H9 (cell line): Measurements from ENCODE around the gene CCR8. TPM values are rescaled to one million over a fixed set of nuclear protein-coding genes. Genes with fewer than 3 reads are reported as not detected.

Experiments used
- DNase-seq: peaks from one replicate; pipeline ENCODE4 v3.0.0-alpha.2; 2017
- H2AFZ ChIP-seq: one replicate; pipeline ENCODE4 v1.6.1; 2013; ENCODE audit warnings: mild to moderate bottlenecking, low read length, control low read depth, moderate library complexity
- H2AK5ac ChIP-seq: 2 replicates; pipeline ENCODE4 v1.6.1; 2013; ENCODE audit warnings: low read length, control low read depth, mixed read lengths; ENCODE audit not compliant: insufficient read length
- H2BK120ac ChIP-seq: one replicate; pipeline ENCODE4 v1.6.1; 2013; ENCODE audit warnings: low read depth, mild to moderate bottlenecking, low read length, control low read depth, inconsistent platforms; ENCODE audit not compliant: poor library complexity, severe bottlenecking
- H2BK12ac ChIP-seq: 2 replicates; pipeline ENCODE4 v1.6.1; 2013; ENCODE audit warnings: low read length, control low read depth, mixed read lengths, low read depth; ENCODE audit not compliant: insufficient read length
- H2BK15ac ChIP-seq: 2 replicates; pipeline ENCODE4 v1.6.1; 2013; ENCODE audit warnings: low read depth, low read length, control low read depth
- H2BK20ac ChIP-seq: one replicate; pipeline ENCODE4 v1.6.1; 2013; ENCODE audit warnings: low read depth, mild to moderate bottlenecking, low read length, control low read depth, inconsistent platforms; ENCODE audit not compliant: poor library complexity, severe bottlenecking
- H2BK5ac ChIP-seq: 2 replicates; pipeline ENCODE4 v1.6.1; 2013; ENCODE audit warnings: low read length, control low read depth, mixed read lengths; ENCODE audit not compliant: insufficient read length
- H3K14ac ChIP-seq: 2 replicates; pipeline ENCODE4 v1.6.1; 2013; ENCODE audit warnings: low read length, control low read depth; ENCODE audit not compliant: insufficient read depth
- H3K18ac ChIP-seq: 2 replicates; pipeline ENCODE4 v1.6.1; 2013; ENCODE audit warnings: low read depth, mild to moderate bottlenecking, mixed read lengths, low read length, control low read depth; ENCODE audit not compliant: insufficient read length
- H3K23ac ChIP-seq: 2 replicates; pipeline ENCODE4 v1.6.1; 2013; ENCODE audit warnings: low read length, control low read depth, mixed read lengths, low read depth; ENCODE audit not compliant: insufficient read length
- H3K23me2 ChIP-seq: 2 replicates; pipeline ENCODE4 v1.6.1; 2013; ENCODE audit warnings: low read depth, mild to moderate bottlenecking, mixed read lengths, low read length, control low read depth; ENCODE audit not compliant: insufficient read length, poor library complexity, severe bottlenecking
- H3K27ac ChIP-seq: 2 replicates; pipeline ENCODE4 v1.5.1; 2013; ENCODE audit warnings: low read length, control low read depth, mixed read lengths, low read depth; ENCODE audit not compliant: insufficient read length
- H3K27me3 ChIP-seq: 2 replicates; pipeline ENCODE4 v1.6.1; 2013; ENCODE audit warnings: low read length, control low read depth, inconsistent platforms; ENCODE audit not compliant: insufficient read depth
- H3K4ac ChIP-seq: 2 replicates; pipeline ENCODE4 v1.6.1; 2013; ENCODE audit warnings: low read depth, mild to moderate bottlenecking, control low read depth, inconsistent platforms, low read length, moderate library complexity
- H3K4me1 ChIP-seq: 2 replicates; pipeline ENCODE4 v1.6.1; 2013; ENCODE audit warnings: low read length, control low read depth, inconsistent platforms; ENCODE audit not compliant: insufficient read depth
- H3K4me2 ChIP-seq: 2 replicates; pipeline ENCODE4 v1.6.1; 2013; ENCODE audit warnings: low read length, control low read depth, mixed read lengths; ENCODE audit not compliant: insufficient read length, insufficient read depth
- H3K56ac ChIP-seq: 2 replicates; pipeline ENCODE4 v1.6.1; 2013; ENCODE audit warnings: low read depth, mild to moderate bottlenecking, mixed read lengths, low read length, control low read depth; ENCODE audit not compliant: insufficient read length
- H3K79me1 ChIP-seq: 2 replicates; pipeline ENCODE4 v1.6.1; 2013; ENCODE audit warnings: low read depth, mild to moderate bottlenecking, moderate library complexity, low read length, control low read depth, inconsistent platforms; ENCODE audit not compliant: insufficient read depth, poor library complexity, severe bottlenecking
- H3K79me2 ChIP-seq: 2 replicates; pipeline ENCODE4 v1.6.1; 2013; ENCODE audit warnings: low read length, control low read depth, inconsistent platforms; ENCODE audit not compliant: insufficient read depth
- H3K9ac ChIP-seq: 2 replicates; pipeline ENCODE4 v1.6.1; 2013; ENCODE audit warnings: low read length, control low read depth, mixed read lengths; ENCODE audit not compliant: insufficient read length; ENCODE audit errors: extremely low read depth
- H3K9me3 ChIP-seq: one replicate; pipeline ENCODE4 v1.6.1; 2013; ENCODE audit warnings: low read depth, low read length, inconsistent platforms; ENCODE audit not compliant: control insufficient read depth
- H3T11ph ChIP-seq: one replicate; pipeline ENCODE4 v1.6.1; 2013; ENCODE audit warnings: mild to moderate bottlenecking, low read length, control low read depth, inconsistent platforms
- H4K20me1 ChIP-seq: one replicate; pipeline ENCODE4 v1.6.1; 2013; ENCODE audit not compliant: control insufficient read depth, insufficient read length, insufficient read depth
- H4K5ac ChIP-seq: 2 replicates; pipeline ENCODE4 v1.6.1; 2013; ENCODE audit warnings: low read depth, mild to moderate bottlenecking, mixed read lengths, low read length, control low read depth; ENCODE audit not compliant: insufficient read length
- H4K8ac ChIP-seq: replicated peaks from 2 replicates; pipeline ENCODE4 v1.6.1; 2013; ENCODE audit warnings: low read length, control low read depth, mixed read lengths, low read depth; ENCODE audit not compliant: insufficient read length
- H4K91ac ChIP-seq: 2 replicates; pipeline ENCODE4 v1.6.1; 2013; ENCODE audit warnings: low read depth, mild to moderate bottlenecking, moderate library complexity, mixed read lengths, low read length, control low read depth; ENCODE audit not compliant: insufficient read length
- H3K27ac Mint-ChIP-seq, 3 experiments: 2 replicates in 2 of 3; 3 replicates in 1 of 3; pipeline ENCODE4 v1.8.0; 2020 to 2021; ENCODE audit warnings: mixed read lengths in 3 of 3, mild to moderate bottlenecking in 1 of 3, moderate library complexity in 1 of 3
- H3K27me3 Mint-ChIP-seq: 2 replicates; pipeline ENCODE4 v1.8.0; 2021; ENCODE audit warnings: low read depth, mild to moderate bottlenecking, moderate library complexity, mixed read lengths
- H3K36me3 Mint-ChIP-seq, 3 experiments: 2 replicates in 2 of 3; 3 replicates in 1 of 3; pipeline ENCODE4 v1.8.0; 2020 to 2021; ENCODE audit warnings: low read depth in 3 of 3, mixed read lengths in 3 of 3; ENCODE audit not compliant: insufficient read depth in 1 of 3
- H3K4me1 Mint-ChIP-seq, 2 experiments: 2 replicates each; pipeline ENCODE4 v1.8.0; 2020; ENCODE audit warnings: mixed read lengths in 2 of 2
- H3K4me3 Mint-ChIP-seq, 2 experiments: 2 replicates in 1 of 2; 3 replicates in 1 of 2; pipeline ENCODE4 v1.8.0; 2020 to 2021; ENCODE audit warnings: mild to moderate bottlenecking in 2 of 2, mixed read lengths in 2 of 2, moderate library complexity in 1 of 2
- H3K9me3 Mint-ChIP-seq, 2 experiments: 2 replicates in 1 of 2; 3 replicates in 1 of 2; pipeline ENCODE4 v1.8.0; 2020; ENCODE audit warnings: mild to moderate bottlenecking in 2 of 2, mixed read lengths in 2 of 2, moderate library complexity in 1 of 2
- WGBS: extraction: QIAGEN DNeasy Blood & Tissue Kit; methylation state at CpG from one replicate; pipeline ENCODE4 v1.1.7; 2013; ENCODE audit warnings: missing lambda C conversion rate, low lambda C conversion rate, mixed read lengths; ENCODE audit not compliant: insufficient read length; ENCODE audit errors: extremely low coverage; 5-methylcytosine and 5-hydroxymethylcytosine counted together
- long read RNA-seq: library from polyadenylated mRNA; unstranded; transcript quantifications from one replicate; pipeline ENCODE4 v2.0.0, GENCODE V29; 2020
- total RNA-seq: library from RNA; stranded (reverse); gene quantifications from 2 replicates; pipeline ENCODE4 v1.2.1, GENCODE V29; 2021
- TF ChIP-seq, protein P1 (sequence below): fragments of 200-600 bp; sonication (generic); conservative IDR thresholded peaks from 3 replicates; pipeline ENCODE4 v1.8.0; 2021; ENCODE audit warnings: antibody characterized with exemption, mild to moderate bottlenecking

The CCR8 gene, protein sequence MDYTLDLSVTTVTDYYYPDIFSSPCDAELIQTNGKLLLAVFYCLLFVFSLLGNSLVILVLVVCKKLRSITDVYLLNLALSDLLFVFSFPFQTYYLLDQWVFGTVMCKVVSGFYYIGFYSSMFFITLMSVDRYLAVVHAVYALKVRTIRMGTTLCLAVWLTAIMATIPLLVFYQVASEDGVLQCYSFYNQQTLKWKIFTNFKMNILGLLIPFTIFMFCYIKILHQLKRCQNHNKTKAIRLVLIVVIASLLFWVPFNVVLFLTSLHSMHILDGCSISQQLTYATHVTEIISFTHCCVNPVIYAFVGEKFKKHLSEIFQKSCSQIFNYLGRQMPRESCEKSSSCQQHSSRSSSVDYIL
- 0.31 and 0.64 TPM in 2 replicates for total RNA-seq
- long read RNA-seq, partial matches to known transcripts: 0 of 4 reads
- long read RNA-seq, other reads (novel, unspliced or antisense): 0 of 4 reads

DNA sequence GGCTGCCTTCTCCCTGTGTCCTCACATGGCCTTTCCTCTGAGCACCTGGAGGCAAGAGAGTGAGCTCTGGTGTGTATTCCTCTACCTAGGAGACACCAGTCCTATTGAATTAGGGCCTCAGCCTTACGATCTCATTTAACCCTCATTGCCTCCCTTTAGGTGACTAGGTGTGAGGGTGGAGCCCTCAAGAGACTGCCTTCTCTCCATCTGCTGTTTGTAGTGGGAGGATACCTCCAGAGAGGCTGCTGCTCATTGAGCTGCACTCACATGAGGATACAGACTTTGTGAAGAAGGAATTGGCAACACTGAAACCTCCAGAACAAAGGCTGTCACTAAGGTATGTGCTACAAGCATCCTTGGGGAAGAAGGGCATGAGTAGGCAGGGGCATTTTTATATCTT is at the start of gene CCR8:
CCR8 (plus strand) TSS at position 217 of the 400 bp plus-strand sequence. CDS start 2,623 bp downstream, outside the sequence.
- no peak within 1 kb of the TSS for H4K91ac ChIP-seq
- Mint-ChIP-seq H3K27ac (peak within 1 kb of the TSS in 1 of 3 experiments; percentile 40; a peak in 2 of 7 replicates), H3K9me3 (peaks cover 3 to 4% of the 10 kb centered on the region in 2 experiments; a peak in 4 of 5 replicates), H3K27me3 (peaks cover 2% of the 10 kb centered on the region), H3K36me3 (peaks cover 0 to 10% (median 2%) of the 10 kb centered on the region in 3 experiments; a peak in 2 of 7 replicates), H3K4me3 (no peak within 1 kb of the TSS), H3K4me1 (peaks cover 17 to 18% of the 10 kb centered on the region in 2 experiments)
- WGBS: no CpG with 5 or more reads among the region's 1 CpG
- H3K27ac ChIP-seq: no peak within 1 kb of the TSS
- TF ChIP-seq, protein P1, sequence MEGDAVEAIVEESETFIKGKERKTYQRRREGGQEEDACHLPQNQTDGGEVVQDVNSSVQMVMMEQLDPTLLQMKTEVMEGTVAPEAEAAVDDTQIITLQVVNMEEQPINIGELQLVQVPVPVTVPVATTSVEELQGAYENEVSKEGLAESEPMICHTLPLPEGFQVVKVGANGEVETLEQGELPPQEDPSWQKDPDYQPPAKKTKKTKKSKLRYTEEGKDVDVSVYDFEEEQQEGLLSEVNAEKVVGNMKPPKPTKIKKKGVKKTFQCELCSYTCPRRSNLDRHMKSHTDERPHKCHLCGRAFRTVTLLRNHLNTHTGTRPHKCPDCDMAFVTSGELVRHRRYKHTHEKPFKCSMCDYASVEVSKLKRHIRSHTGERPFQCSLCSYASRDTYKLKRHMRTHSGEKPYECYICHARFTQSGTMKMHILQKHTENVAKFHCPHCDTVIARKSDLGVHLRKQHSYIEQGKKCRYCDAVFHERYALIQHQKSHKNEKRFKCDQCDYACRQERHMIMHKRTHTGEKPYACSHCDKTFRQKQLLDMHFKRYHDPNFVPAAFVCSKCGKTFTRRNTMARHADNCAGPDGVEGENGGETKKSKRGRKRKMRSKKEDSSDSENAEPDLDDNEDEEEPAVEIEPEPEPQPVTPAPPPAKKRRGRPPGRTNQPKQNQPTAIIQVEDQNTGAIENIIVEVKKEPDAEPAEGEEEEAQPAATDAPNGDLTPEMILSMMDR: no peak
- no peak within 1 kb of the TSS for H2BK12ac ChIP-seq
- no peak for DNase-seq
- H3K9me3 ChIP-seq: no peaks in the 10 kb centered on the region
- H3K14ac ChIP-seq: no peak within 1 kb of the TSS
- no peaks in the 10 kb centered on the region for H3K79me1 ChIP-seq
- no peak within 1 kb of the TSS for H3K4me2 ChIP-seq
- H3K4ac ChIP-seq: no peak within 1 kb of the TSS
- no peak within 1 kb of the TSS for H2BK20ac ChIP-seq
- no peak within 1 kb of the TSS for H4K8ac ChIP-seq
- H2BK120ac ChIP-seq: no peak within 1 kb of the TSS
- no peak within 1 kb of the TSS for H2BK15ac ChIP-seq
- H3K4me1 ChIP-seq: no peaks in the 10 kb centered on the region; the same call in 1 of the 2 replicates
- H3K23ac ChIP-seq: no peak within 1 kb of the TSS
- no peak within 1 kb of the TSS for H3K9ac ChIP-seq
- no peak within 1 kb of the TSS for H2AFZ ChIP-seq
- H2BK5ac ChIP-seq: no peak within 1 kb of the TSS
- no peaks in the 10 kb centered on the region for H3K23me2 ChIP-seq
- H3K27me3 ChIP-seq: no peaks in the 10 kb centered on the region
- H3K18ac ChIP-seq: no peak within 1 kb of the TSS
- H4K20me1 ChIP-seq: no peaks in the 10 kb centered on the region
- no peak within 1 kb of the TSS for H3K56ac ChIP-seq
- H3K79me2 ChIP-seq: no peaks in the 10 kb centered on the region
- H3T11ph ChIP-seq: no peak within 1 kb of the TSS
- no peak within 1 kb of the TSS for H2AK5ac ChIP-seq
- H4K5ac ChIP-seq: no peak within 1 kb of the TSS
